SU-DHL-6 (cell line): ENCODE data around the gene TH.

Source experiments
- H2AFZ ChIP-seq: fragments of 200-600 bp; sonication (generic); 2 replicates; pipeline ENCODE4 v1.6.1; 2014; ENCODE audit warnings: low read depth, mild to moderate bottlenecking, moderate library complexity, mixed read lengths, antibody characterized with exemption, low read length; ENCODE audit not compliant: severe bottlenecking
- H3F3A ChIP-seq: fragments of 200-600 bp; shearing (Covaris generic); 2 replicates; pipeline ENCODE4 v1.6.0; 2016; ENCODE audit warnings: antibody characterized with exemption, mild to moderate bottlenecking; ENCODE audit not compliant: insufficient read depth
- H3K27ac ChIP-seq: fragments of 200-600 bp; sonication (generic); 2 replicates; pipeline ENCODE4 v1.5.1; 2016; ENCODE audit warnings: low read depth, mild to moderate bottlenecking, low read length, moderate library complexity, mixed read lengths
- H3K27me3 ChIP-seq: fragments of 200-600 bp; sonication (generic), shearing (Covaris generic); 2 replicates; pipeline ENCODE4 v1.6.0; 2014; ENCODE audit warnings: mild to moderate bottlenecking, low read length
- H3K36me3 ChIP-seq: fragments of 200-600 bp; sonication (generic); 2 replicates; pipeline ENCODE4 v1.6.1; 2014; ENCODE audit warnings: mild to moderate bottlenecking, low read length, mixed read lengths
- H3K4me2 ChIP-seq: fragments of 300-600, 200-600 bp; shearing (Covaris generic), sonication (generic); 2 replicates; pipeline ENCODE4 v1.6.0; 2014; ENCODE audit warnings: low read length, low read depth, mild to moderate bottlenecking; ENCODE audit not compliant: poor library complexity, severe bottlenecking
- H3K4me3 ChIP-seq: fragments of 200-600 bp; sonication (generic); 2 replicates; pipeline ENCODE4 v1.5.1; 2014; ENCODE audit warnings: antibody characterized with exemption, low read length, mild to moderate bottlenecking, mixed read lengths; ENCODE audit not compliant: insufficient read depth, poor library complexity, severe bottlenecking
- H3K79me2 ChIP-seq: fragments of 200-600 bp; sonication (generic); 2 replicates; pipeline ENCODE4 v1.6.1; 2014; ENCODE audit warnings: mild to moderate bottlenecking, low read length, moderate library complexity; ENCODE audit not compliant: insufficient read depth
- H3K9ac ChIP-seq: fragments of 200-600 bp; sonication (generic); 2 replicates; pipeline ENCODE4 v1.7.0; 2014; ENCODE audit warnings: mild to moderate bottlenecking, low read length
- H3K9me2 ChIP-seq: fragments of 200-600 bp; sonication (generic); replicated peaks from 2 replicates; pipeline ENCODE4 v1.6.1; 2014; ENCODE audit warnings: low read length; ENCODE audit not compliant: insufficient read depth
- H3K9me3 ChIP-seq: fragments of 200-600 bp; sonication (generic); 2 replicates; pipeline ENCODE4 v1.6.1; 2014; ENCODE audit warnings: low read length, mixed read lengths; ENCODE audit not compliant: insufficient read depth
- H4K20me1 ChIP-seq: fragments of 200-600 bp; sonication (generic); 2 replicates; pipeline ENCODE4 v1.6.1; 2014; ENCODE audit warnings: low read depth, mild to moderate bottlenecking, antibody characterized with exemption, low read length, moderate library complexity, mixed read lengths
- EZH2phosphoT487 ChIP-seq: fragments of 200-600 bp; sonication (generic), shearing (Covaris generic); conservative IDR thresholded peaks from 2 replicates; pipeline ENCODE4 v1.6.1; 2018; ENCODE audit warnings: mild to moderate bottlenecking, antibody characterized with exemption, low read length, moderate library complexity, mixed read lengths
- TF ChIP-seq, protein P1 (sequence below): fragments of 200-600 bp; sonication (generic); IDR thresholded peaks from one replicate; pipeline ENCODE4 v1.5.1; 2017; ENCODE audit warnings: antibody characterized with exemption, mild to moderate bottlenecking, low read length, moderate library complexity; ENCODE audit not compliant: insufficient read depth, poor library complexity, severe bottlenecking

Gene TH

DNA sequence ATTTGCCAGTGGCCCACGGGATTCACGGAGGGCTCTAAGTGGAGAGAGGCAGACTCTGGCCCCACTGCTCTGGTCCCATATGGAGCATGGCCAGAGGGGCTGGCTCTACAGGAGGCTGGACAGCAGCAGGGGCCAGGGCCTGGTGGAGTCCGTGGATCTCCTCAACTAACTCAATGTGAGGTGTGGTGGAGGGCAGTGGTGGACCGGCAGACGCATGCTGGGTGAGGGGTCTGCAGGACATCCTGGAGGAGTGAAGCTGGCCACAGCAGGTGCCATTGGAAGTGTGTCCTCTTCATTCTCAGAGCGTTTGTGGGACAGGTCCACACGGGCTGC, 48.0 kb downstream of the TH start:
- no peak for TF ChIP-seq EZH2phosphoT487
- TF ChIP-seq, protein P1, sequence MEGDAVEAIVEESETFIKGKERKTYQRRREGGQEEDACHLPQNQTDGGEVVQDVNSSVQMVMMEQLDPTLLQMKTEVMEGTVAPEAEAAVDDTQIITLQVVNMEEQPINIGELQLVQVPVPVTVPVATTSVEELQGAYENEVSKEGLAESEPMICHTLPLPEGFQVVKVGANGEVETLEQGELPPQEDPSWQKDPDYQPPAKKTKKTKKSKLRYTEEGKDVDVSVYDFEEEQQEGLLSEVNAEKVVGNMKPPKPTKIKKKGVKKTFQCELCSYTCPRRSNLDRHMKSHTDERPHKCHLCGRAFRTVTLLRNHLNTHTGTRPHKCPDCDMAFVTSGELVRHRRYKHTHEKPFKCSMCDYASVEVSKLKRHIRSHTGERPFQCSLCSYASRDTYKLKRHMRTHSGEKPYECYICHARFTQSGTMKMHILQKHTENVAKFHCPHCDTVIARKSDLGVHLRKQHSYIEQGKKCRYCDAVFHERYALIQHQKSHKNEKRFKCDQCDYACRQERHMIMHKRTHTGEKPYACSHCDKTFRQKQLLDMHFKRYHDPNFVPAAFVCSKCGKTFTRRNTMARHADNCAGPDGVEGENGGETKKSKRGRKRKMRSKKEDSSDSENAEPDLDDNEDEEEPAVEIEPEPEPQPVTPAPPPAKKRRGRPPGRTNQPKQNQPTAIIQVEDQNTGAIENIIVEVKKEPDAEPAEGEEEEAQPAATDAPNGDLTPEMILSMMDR = no peak
- no peaks in the 10 kb centered on the region for H3K9me3 ChIP-seq
- no peaks in the 10 kb centered on the region for H3F3A ChIP-seq

DNA sequence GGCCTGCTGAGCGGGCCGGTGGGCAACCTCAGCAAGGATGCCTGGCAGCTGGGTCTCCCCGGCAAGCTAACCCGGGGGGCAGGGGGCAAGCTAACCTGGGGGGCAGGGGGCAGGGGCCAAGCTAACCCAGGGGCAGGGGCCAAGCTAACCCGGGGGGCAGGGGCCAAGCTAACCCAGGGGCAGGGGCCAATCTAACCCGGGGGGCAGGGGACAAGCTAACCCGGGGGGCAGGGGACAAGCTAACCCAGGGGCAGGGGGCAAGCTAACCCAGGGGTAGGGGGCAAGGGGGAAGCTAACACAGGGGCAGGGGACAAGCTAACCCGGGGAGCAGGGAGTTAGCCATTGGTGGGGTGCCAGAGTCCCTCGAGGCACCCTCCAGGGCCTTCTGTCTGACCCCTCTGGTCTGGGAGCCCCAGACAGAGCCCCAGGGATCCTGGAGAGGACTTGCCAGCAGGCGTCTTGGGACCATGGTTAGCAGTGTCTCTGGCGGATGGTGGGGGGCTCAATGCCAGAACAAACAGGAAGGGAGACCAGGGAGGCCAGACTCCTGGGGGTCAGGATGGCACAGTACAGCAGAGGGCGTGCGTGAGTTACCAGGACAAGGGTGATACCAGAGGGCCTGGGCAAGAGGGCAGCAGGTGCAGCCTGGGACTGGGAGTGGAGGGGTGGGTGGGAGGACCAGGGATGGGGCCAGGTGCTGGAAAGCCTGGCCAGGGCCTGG, 48.5 kb downstream of the TH start:
- Histone ChIP-seq H3K27me3 (peaks cover 4% of the 10 kb centered on the region; the same call in 1 of the 2 replicates), H3K9me2 (no peaks in the 10 kb centered on the region), H3K36me3 (no peaks in the 10 kb centered on the region), H3K9ac (no peak overlapping the region), H4K20me1 (no peaks in the 10 kb centered on the region), H3K27ac (no peak overlapping the region), H3F3A (no peaks in the 10 kb centered on the region), H3K4me3 (no peak overlapping the region), H3K79me2 (no peaks in the 10 kb centered on the region), H3K9me3 (no peaks in the 10 kb centered on the region), H3K4me2 (no peak overlapping the region), H2AFZ (no peak overlapping the region)
- TF ChIP-seq, protein P1 = peak; percentile 38
- TF ChIP-seq EZH2phosphoT487 = no peak

More for the DNA sequence above, 48.0 kb downstream of the TH start:
- Histone ChIP-seq H3K4me3 (no peak overlapping the region), H3K79me2 (no peaks in the 10 kb centered on the region), H3K4me2 (no peak overlapping the region), H2AFZ (no peak overlapping the region), H3K9me2 (no peaks in the 10 kb centered on the region), H4K20me1 (no peaks in the 10 kb centered on the region), H3K27ac (no peak overlapping the region), H3K36me3 (no peaks in the 10 kb centered on the region), H3K9ac (no peak overlapping the region), H3K27me3 (peaks cover 3% of the 10 kb centered on the region; the same call in 1 of the 2 replicates)

DNA sequence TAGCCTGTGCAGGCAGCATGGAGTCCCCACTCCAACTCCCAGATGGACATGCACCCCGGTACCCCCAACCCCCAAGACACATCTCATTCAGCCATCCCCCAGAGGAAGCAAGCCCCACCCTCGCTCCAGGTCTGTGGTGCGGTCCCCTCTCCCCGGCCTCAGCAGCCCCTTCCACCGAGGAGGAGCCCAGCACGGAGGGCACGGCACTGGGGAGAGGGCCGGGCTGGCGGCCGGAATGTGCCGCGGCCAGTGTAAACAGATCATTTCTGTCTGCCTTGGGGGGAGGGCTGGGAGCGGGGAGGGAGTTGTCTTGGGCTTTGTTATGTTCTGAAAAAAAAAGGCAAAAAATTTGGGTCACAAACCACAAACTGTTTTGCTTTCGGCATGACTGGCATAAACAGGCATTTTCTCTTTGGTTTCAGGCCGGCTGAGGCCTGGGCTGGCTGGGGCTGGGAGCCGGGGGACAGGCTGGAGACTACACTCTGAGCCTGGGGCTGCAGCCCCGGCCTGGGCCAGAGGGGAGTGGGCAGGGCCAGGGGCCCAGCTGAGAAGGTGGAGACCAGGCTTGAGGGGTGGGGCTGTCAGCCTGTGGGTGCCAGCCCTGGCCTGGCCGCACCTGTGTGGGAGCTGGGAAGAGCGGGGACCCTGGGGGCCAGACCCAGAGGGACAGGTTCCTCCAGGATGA, 49.3 kb downstream of the TH start:
- Histone ChIP-seq H3K27ac (no peak overlapping the region), H3K36me3 (no peaks in the 10 kb centered on the region), H2AFZ (no peak overlapping the region), H3K9me2 (no peaks in the 10 kb centered on the region), H3F3A (no peaks in the 10 kb centered on the region), H4K20me1 (no peaks in the 10 kb centered on the region), H3K4me2 (no peak overlapping the region), H3K9me3 (no peaks in the 10 kb centered on the region), H3K79me2 (no peaks in the 10 kb centered on the region), H3K27me3 (peaks cover 4% of the 10 kb centered on the region; the same call in 1 of the 2 replicates), H3K9ac (no peak overlapping the region), H3K4me3 (no peak overlapping the region)
- TF ChIP-seq, protein P1 = no peak
- no peak for TF ChIP-seq EZH2phosphoT487
